Sigmoid colon (tissue), 7 donors: ENCODE results near the gene RNF151. TPM values are rescaled to one million over a fixed set of nuclear protein-coding genes. Genes with fewer than 3 reads are reported as not detected.
"Not testable (repeated sequence)": the region's sequence is repeated elsewhere in the genome, so short reads cannot be mapped to it uniquely, and the experiment has no call there.

ENCODE experiments used
- DNase-seq: peaks from one replicate; pipeline ENCODE4 v3.0.0-alpha.2; 2019
- H3K27ac ChIP-seq, 4 donors: fragments of 200-600 bp; sonication (generic); one replicate each; pipeline ENCODE4 v1.5.1; 2016 to 2019; ENCODE audit warnings: mild to moderate bottlenecking in 1 of 4
- H3K27me3 ChIP-seq, 3 donors: fragments of 200-600 bp; sonication (generic); one replicate each; pipeline ENCODE4 v1.5.1; 2019; ENCODE audit warnings: mild to moderate bottlenecking in 1 of 3
- H3K36me3 ChIP-seq, 4 donors: fragments of 200-600 bp; sonication (generic); one replicate each; pipeline ENCODE4 v1.5.1; 2016 to 2019
- H3K4me1 ChIP-seq, 4 donors: fragments of 200-600 bp; sonication (generic); one replicate each; pipeline ENCODE4 v1.5.1; 2017 to 2019
- H3K4me3 ChIP-seq, 4 donors: fragments of 200-600 bp; sonication (generic); one replicate each; pipeline ENCODE4 v1.5.1; 2017 to 2019; ENCODE audit warnings: mild to moderate bottlenecking in 2 of 4, moderate library complexity in 1 of 4
- H3K9me3 ChIP-seq, 4 donors: fragments of 200-600 bp in 3 of 4; sonication (generic) in 3 of 4; one replicate each; pipeline versions ENCODE4 v1.5.1 to v1.6.1; 2013 to 2019
- EP300 ChIP-seq, 4 donors: sonication (generic); formaldehyde crosslinking; IDR thresholded peaks; one replicate each; pipeline ENCODE4 v1.6.1; 2017; ENCODE audit warnings: antibody characterized with exemption in 4 of 4
- POLR2A ChIP-seq, 2 donors: fragments of 450-650 bp; IDR thresholded peaks; one replicate each; pipeline ENCODE4 v1.6.1; 2016; ENCODE audit warnings: antibody characterized with exemption in 2 of 2, mild to moderate bottlenecking in 2 of 2, moderate library complexity in 2 of 2
- POLR2AphosphoS5 ChIP-seq, 4 donors: sonication (generic); formaldehyde crosslinking; IDR thresholded peaks; one replicate each; pipeline ENCODE4 v1.6.1; 2017; ENCODE audit warnings: antibody characterized with exemption in 4 of 4
- WGBS, 2 donors: extraction: QIAGEN DNeasy Blood & Tissue Kit; methylation state at CpG; one replicate each; pipeline ENCODE4 v1.1.7; 2013; 5-methylcytosine and 5-hydroxymethylcytosine counted together
- intact Hi-C: fragments of 100-400 bp; cut with DNase I; formaldehyde crosslinking; loops from one replicate; pipeline ENCODE4 v1.15.1; 2023
- polyA plus RNA-seq, 3 donors: library from polyadenylated mRNA; stranded (reverse); fragments of 200-250 nt; gene quantifications; one replicate each; pipeline ENCODE4 v1.2.3, GENCODE V29; 2013
- total RNA-seq, 4 donors: library from RNA; depleted of rRNA; stranded (reverse); fragments of >200 nt; gene quantifications; one replicate each; pipeline ENCODE4 v1.1.0, GENCODE V29; 2016
- TF ChIP-seq, protein P1 (sequence below), 4 experiments: fragments of 450-650 bp in 3 of 4; fragments of 200-600 bp in 1 of 4; IDR thresholded peaks; one replicate each; pipeline ENCODE4 v1.5.1; 2016 to 2019; ENCODE audit warnings: antibody characterized with exemption in 4 of 4, mild to moderate bottlenecking in 3 of 4, moderate library complexity in 2 of 4
- donor health status: healthy with polysubstance abuse.
- donor health status: Bipolar disorder and iron deficiency.
- donor health status: healthy.

RNF151 gene
- total and polyA plus RNA-seq, 7 donors = 0.10 TPM; not detected in 6

DNA sequence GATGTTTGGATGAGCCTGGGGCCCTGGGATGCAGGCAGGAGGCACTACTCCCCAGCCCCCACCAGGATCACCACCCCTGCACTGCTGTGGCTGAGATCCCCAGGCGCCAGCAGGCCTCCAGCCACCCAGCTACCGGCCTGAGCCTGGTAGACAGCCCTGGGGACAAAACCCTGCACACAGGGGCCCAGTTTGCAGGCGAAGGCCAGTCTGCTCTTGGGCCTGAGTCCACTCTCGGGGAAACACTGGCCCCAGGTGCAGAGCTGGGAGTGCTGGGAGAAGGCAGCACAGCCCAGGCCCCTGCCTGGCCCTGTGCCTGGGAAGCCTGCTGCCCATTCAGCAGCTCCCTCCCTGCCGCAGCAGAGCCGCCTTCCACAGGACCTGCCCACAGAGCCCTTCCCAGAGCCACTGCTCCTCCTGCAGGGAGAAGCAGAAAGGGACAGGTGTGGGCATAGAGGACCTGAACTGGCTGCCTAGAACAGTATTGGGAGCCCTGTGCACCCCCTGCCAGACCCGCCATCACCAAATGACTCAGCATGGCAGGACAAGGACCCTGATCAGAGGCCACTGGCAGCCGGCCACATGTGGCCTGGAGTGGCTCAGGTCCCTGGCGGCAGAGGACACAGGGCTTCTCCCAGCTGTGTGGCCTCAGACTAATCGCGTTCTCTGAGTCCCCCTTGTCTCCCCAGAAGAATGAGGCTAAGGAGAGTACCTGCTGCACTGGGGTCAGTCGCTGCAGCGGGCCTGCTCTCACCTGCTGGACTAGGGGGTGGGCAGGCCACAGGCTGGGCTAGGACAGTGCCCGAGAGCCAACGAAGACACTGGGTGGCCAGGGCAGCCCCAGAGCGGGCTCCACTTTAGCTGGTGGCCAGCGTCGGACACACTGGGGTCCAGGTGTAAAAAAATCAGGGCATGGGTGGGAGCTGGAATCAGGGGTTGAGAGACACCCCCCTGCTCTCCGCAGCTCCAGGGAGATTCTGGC, 34.3 kb upstream of the RNF151 start:
- Histone ChIP-seq H3K4me3 (no peak overlapping the region), H3K36me3 (peaks cover 0 to 4% (median 0%) of the 10 kb centered on the region in 4 donors), H3K27ac (no peak overlapping the region), H3K4me1 (peaks cover 0 to 12% (median 7%) of the 10 kb centered on the region in 4 donors), H3K9me3 (no peaks in the 10 kb centered on the region), H3K27me3 (peaks cover 0 to 14% (median 5%) of the 10 kb centered on the region in 3 donors)
- no peak for DNase-seq
- TF ChIP-seq, protein P1, sequence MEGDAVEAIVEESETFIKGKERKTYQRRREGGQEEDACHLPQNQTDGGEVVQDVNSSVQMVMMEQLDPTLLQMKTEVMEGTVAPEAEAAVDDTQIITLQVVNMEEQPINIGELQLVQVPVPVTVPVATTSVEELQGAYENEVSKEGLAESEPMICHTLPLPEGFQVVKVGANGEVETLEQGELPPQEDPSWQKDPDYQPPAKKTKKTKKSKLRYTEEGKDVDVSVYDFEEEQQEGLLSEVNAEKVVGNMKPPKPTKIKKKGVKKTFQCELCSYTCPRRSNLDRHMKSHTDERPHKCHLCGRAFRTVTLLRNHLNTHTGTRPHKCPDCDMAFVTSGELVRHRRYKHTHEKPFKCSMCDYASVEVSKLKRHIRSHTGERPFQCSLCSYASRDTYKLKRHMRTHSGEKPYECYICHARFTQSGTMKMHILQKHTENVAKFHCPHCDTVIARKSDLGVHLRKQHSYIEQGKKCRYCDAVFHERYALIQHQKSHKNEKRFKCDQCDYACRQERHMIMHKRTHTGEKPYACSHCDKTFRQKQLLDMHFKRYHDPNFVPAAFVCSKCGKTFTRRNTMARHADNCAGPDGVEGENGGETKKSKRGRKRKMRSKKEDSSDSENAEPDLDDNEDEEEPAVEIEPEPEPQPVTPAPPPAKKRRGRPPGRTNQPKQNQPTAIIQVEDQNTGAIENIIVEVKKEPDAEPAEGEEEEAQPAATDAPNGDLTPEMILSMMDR (IDR thresholded peaks at IDR 0.05) = no peak
- no peak for TF ChIP-seq EP300 (IDR thresholded peaks at IDR 0.05)
- no peak for TF ChIP-seq POLR2A (IDR thresholded peaks at IDR 0.05)
- no peak for TF ChIP-seq POLR2AphosphoS5 (IDR thresholded peaks at IDR 0.05)
- 68 to 82% methylated on average over 19 of the region's 19 CpGs for WGBS, 2 donors
- intact Hi-C loops = no loop called here

DNA sequence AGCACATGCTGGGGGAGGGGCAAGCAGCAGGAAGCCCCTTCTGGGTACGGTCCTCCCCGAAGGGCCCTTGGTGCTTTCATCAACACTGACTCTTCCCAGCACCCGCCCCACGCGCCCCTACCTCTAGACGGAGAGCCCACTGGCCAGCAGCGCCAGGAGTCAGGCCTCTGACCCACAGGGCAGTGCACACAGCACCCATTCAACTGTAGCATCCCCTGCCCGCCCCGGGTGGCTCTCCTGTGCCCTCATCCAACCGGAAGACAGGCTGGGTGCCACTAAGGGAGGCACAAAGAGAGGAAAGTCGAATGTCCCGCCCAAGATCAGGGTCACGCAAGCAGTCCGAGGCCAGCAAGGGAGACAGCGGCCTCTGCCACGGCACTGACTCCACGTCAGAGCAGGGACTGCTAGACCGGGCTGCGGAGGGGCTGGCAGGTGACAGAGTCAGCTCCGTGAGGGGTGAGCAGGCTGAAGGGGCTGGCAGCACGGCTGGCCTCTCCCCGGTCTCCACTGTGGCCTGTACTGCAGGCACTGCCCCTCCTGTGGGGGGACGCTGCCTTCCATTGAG, 33.5 kb upstream of the RNF151 start:
- Histone ChIP-seq H3K27me3 (peaks cover 0 to 14% (median 5%) of the 10 kb centered on the region in 3 donors), H3K9me3 (no peaks in the 10 kb centered on the region), H3K4me3 (no peak overlapping the region), H3K27ac (no peak overlapping the region), H3K4me1 (peaks cover 0 to 12% (median 7%) of the 10 kb centered on the region in 4 donors), H3K36me3 (peaks cover 0 to 12% (median 5%) of the 10 kb centered on the region in 4 donors)
- WGBS, 2 donors = 78 to 85% methylated on average over 23 of the region's 23 CpGs
- peak in 1 of 4 donors; percentile 11 for TF ChIP-seq POLR2AphosphoS5 (IDR thresholded peaks at IDR 0.05)
- no peak for TF ChIP-seq EP300 (IDR thresholded peaks at IDR 0.05)
- intact Hi-C loops = no loop called here
- DNase-seq = no peak

DNA sequence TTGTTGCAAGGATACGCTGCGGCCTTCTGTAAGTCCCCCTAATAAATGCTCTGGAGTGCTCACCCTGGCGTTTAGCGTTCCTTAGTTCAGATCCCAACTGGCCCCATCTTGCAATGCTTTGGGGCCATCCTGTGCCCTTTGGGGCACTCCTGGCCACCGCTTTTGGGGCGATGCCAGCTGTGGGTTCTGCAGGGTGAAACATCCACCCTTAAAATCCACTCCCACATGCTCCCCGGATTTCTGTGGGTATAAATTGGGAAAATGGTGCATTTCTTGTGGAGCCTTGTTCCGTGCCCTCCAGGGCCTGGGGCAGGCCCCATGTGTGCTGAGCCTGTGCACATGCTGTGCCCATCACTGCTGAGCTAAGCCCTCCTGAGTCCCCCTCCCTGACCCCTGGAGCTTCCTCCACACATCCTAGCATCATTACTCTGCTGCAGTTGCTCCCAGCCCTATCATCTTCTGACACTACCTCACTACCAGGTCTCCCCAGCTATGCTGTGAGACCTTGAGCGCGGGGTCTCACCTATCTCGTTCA, 29.6 kb upstream of the RNF151 start:
- TF ChIP-seq POLR2A (IDR thresholded peaks at IDR 0.05) = no peak
- Histone ChIP-seq H3K27ac (no peak overlapping the region), H3K27me3 (peaks cover 0 to 11% (median 4%) of the 10 kb centered on the region in 3 donors), H3K36me3 (peaks cover 0 to 43% (median 27%) of the 10 kb centered on the region in 4 donors), H3K4me1 (peaks cover 0 to 13% (median 9%) of the 10 kb centered on the region in 4 donors), H3K4me3 (no peak overlapping the region), H3K9me3 (no peaks in the 10 kb centered on the region)
- WGBS, 2 donors = 89 to 94% methylated on average over 11 of the region's 11 CpGs
- no peak for DNase-seq
- intact Hi-C loops = no loop called here

DNA sequence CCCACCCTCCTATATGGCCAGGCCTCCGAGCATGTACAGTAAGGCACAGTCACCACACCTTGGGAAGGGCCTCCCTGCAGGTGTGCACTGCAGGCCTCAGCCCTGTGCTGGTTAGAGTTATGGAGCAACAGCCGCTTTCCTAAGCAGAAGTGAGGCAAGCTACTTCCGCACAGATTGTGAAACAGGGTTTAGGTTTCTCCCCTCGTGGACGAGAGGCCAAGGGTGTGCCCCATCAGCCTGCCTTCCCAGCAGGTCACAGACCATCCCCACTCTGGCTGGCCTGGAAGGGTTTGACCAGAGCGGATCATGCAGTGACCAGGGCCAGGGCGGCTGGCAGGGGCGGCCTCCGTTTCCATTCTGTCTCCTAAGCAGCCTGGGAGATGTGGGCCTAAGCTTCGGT, 28.3 kb upstream of the RNF151 start:
- Histone ChIP-seq H3K9me3 (no peaks in the 10 kb centered on the region), H3K4me3 (no peak overlapping the region), H3K27me3 (no peaks in the 10 kb centered on the region), H3K27ac (no peak overlapping the region), H3K4me1 (peaks cover 0 to 23% (median 14%) of the 10 kb centered on the region in 4 donors), H3K36me3 (peaks cover 0 to 43% (median 27%) of the 10 kb centered on the region in 4 donors)
- TF ChIP-seq, protein P1 (IDR thresholded peaks at IDR 0.05) = no peak
- no peak for TF ChIP-seq POLR2AphosphoS5 (IDR thresholded peaks at IDR 0.05)
- no peak for TF ChIP-seq EP300 (IDR thresholded peaks at IDR 0.05)
- no peak for TF ChIP-seq POLR2A (IDR thresholded peaks at IDR 0.05)
- intact Hi-C loops = no loop called here
- no peak for DNase-seq
- WGBS, 2 donors = 92 to 93% methylated on average over 10 of the region's 10 CpGs

DNA sequence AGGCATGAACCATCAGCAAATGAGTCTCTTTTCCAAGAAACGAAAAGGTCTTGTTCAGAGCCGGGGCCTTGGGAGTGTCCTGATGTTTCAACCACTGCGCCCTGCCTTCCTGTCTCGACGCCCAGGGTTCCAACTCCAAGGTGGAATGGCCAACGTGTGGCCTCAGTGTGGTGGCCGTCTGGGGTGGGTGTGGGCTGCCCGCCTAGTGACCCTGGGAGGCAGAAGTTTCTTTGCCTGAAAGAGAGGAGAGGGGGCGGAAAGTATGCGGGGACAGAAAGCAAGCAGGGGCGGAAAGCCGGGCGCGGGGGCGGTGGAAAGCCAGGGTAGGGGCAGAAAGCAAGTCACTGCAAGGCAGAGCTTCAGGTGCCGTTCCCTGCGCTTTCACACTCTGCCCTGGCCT, 27.7 kb upstream of the RNF151 start:
- no peaks in the 10 kb centered on the region for H3K9me3 ChIP-seq
- WGBS, 2 donors = 94 to 95% methylated on average over 17 of the region's 17 CpGs
- H3K4me1 ChIP-seq = peaks cover 0 to 29% (median 14%) of the 10 kb centered on the region in 4 donors
- intact Hi-C loops = no loop called here
- H3K27me3 ChIP-seq = no peaks in the 10 kb centered on the region
- H3K4me3 ChIP-seq = no peak overlapping the region
- no peak for DNase-seq
- TF ChIP-seq, protein P1 (IDR thresholded peaks at IDR 0.05) = no peak
- TF ChIP-seq POLR2A (IDR thresholded peaks at IDR 0.05) (no peak), POLR2AphosphoS5 (IDR thresholded peaks at IDR 0.05) (no peak), EP300 (IDR thresholded peaks at IDR 0.05) (no peak)
- H3K27ac ChIP-seq = no peak overlapping the region
- peaks cover 0 to 43% (median 27%) of the 10 kb centered on the region in 4 donors for H3K36me3 ChIP-seq

DNA sequence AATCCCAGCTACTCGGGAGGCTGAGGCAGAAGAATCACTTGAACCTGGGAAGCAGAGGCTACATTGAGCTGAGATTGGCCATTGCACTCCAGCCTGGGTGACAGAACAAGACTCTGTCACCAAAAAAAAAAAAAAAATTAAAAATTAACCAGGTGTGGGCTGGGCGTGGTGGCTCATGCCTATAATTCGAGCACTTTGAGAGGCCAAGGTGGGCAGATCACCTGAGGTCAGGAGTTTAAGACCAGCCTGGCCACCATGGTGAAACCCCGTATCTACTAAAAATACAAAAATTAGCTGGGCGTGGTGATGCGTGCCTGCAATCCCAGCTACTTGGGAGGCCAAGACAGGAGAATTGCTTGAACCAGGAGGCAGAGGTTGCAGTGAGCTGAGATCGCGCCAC, 26.8 kb upstream of the RNF151 start:
- H3K4me3 ChIP-seq, H3K9me3 ChIP-seq, H3K27me3 ChIP-seq, DNase-seq, H3K27ac ChIP-seq, intact Hi-C loops: not testable (repeated sequence)
- WGBS, 2 donors = 28 to 78% methylated on average over 8 of the region's 8 CpGs
- Histone ChIP-seq H3K4me1 (peaks cover 0 to 30% (median 14%) of the 10 kb centered on the region in 4 donors), H3K36me3 (peaks cover 0 to 43% (median 27%) of the 10 kb centered on the region in 4 donors)
